Epidermal melanocyte (primary cell): Measurements from ENCODE around the gene PIPOX.

Experiments used
- DNase-seq: peaks from one replicate; pipeline ENCODE4 v3.0.0; 2011; ENCODE audit warnings: low spot score; ENCODE audit not compliant: insufficient read length

PIPOX gene

GRCh38 chr17:29048440-29049368 is 5.8 kb downstream of the PIPOX start:
- no peak for DNase-seq

- DNase-seq = no peak
Observed at GRCh38 chr17:29049541-29050145, 6.7 kb downstream of the PIPOX start.

GRCh38 chr17:29050176-29050575 is 7.2 kb downstream of the PIPOX start:
- DNase-seq = no peak

GRCh38 chr17:29051194-29051593 is 8.3 kb downstream of the PIPOX start:
- DNase-seq = no peak

- no peak for DNase-seq
Observed at GRCh38 chr17:29051731-29052130, 8.8 kb downstream of the PIPOX start.

GRCh38 chr17:29054835-29055234 is 11.9 kb downstream of the PIPOX start:
- no peak for DNase-seq

- DNase-seq = no peak
Observed at GRCh38 chr17:29057361-29057760, 14.4 kb downstream of the PIPOX start.

GRCh38 chr17:29058391-29058790 is 15.4 kb downstream of the PIPOX start:
- DNase-seq = no peak

- DNase-seq = no peak
Observed at GRCh38 chr17:29059281-29059680, 16.3 kb downstream of the PIPOX start.

- DNase-seq = no peak
Observed at GRCh38 chr17:29060475-29060874, 17.5 kb downstream of the PIPOX start.

- no peak for DNase-seq
Observed at GRCh38 chr17:29061036-29061435, 18.1 kb downstream of the PIPOX start.

- no peak for DNase-seq
Observed at GRCh38 chr17:29062215-29062614, 19.3 kb downstream of the PIPOX start.

- no peak for DNase-seq
Observed at GRCh38 chr17:29063992-29064391, 21.1 kb downstream of the PIPOX start.

GRCh38 chr17:29066047-29066446 is 23.1 kb downstream of the PIPOX start:
- no peak for DNase-seq

GRCh38 chr17:29066606-29067005 is 23.7 kb downstream of the PIPOX start:
- no peak for DNase-seq

GRCh38 chr17:29068818-29069217 is 25.9 kb downstream of the PIPOX start:
- no peak for DNase-seq

GRCh38 chr17:29069526-29070041 is 26.6 kb downstream of the PIPOX start:
- DNase-seq = no peak

- no peak for DNase-seq
Observed at GRCh38 chr17:29070308-29070707, 27.4 kb downstream of the PIPOX start.

- DNase-seq = no peak
Observed at GRCh38 chr17:29070781-29071180, 27.8 kb downstream of the PIPOX start.

- DNase-seq = no peak
Observed at GRCh38 chr17:29071303-29071702, 28.4 kb downstream of the PIPOX start.

GRCh38 chr17:29073045-29073444 is 30.1 kb downstream of the PIPOX start:
- no peak for DNase-seq

GRCh38 chr17:29073520-29073919 is 30.6 kb downstream of the PIPOX start:
- DNase-seq = no peak

- no peak for DNase-seq
Observed at GRCh38 chr17:29074488-29074887, 31.5 kb downstream of the PIPOX start.
